ENCODE measurements around the gene ZDHHC11B.
"Not testable (repeated sequence)": the region's sequence is repeated elsewhere in the genome, so short reads cannot be mapped to it uniquely, and the experiment has no call there.

The ZDHHC11B gene

DNA sequence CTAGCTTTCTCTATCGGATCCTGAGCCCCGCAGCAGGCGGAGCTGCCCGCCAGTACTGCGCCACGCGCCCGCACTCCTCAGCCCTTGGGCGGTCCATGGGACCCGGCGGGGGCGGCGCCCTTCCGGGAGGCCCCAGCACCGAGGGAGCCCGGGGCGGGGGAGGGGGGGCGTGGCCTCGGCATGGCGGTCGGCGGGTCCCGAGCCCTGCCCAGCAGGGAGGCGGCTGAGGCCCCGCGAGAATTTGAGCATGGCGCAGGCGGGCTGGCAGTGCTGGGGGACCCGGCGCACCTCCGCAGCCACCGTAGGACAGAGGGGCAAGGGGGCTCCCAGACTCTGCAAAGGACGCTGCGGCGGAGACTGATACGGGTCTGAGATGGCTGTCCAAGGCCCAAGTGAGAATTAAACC is 6.8 kb downstream of the ZDHHC11B start:
- H3K4me3 ChIP-seq (replicated peaks; ENCODE audit: low read depth, low read length) = no peak overlapping the region
- no peak for DNase-seq (ENCODE audit: extremely low read depth, low read depth)
- TF ChIP-seq, protein P1, sequence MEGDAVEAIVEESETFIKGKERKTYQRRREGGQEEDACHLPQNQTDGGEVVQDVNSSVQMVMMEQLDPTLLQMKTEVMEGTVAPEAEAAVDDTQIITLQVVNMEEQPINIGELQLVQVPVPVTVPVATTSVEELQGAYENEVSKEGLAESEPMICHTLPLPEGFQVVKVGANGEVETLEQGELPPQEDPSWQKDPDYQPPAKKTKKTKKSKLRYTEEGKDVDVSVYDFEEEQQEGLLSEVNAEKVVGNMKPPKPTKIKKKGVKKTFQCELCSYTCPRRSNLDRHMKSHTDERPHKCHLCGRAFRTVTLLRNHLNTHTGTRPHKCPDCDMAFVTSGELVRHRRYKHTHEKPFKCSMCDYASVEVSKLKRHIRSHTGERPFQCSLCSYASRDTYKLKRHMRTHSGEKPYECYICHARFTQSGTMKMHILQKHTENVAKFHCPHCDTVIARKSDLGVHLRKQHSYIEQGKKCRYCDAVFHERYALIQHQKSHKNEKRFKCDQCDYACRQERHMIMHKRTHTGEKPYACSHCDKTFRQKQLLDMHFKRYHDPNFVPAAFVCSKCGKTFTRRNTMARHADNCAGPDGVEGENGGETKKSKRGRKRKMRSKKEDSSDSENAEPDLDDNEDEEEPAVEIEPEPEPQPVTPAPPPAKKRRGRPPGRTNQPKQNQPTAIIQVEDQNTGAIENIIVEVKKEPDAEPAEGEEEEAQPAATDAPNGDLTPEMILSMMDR (IDR thresholded peaks at IDR 0.05; ENCODE audit: low read depth, low read length, missing control alignments) = no peak

DNA sequence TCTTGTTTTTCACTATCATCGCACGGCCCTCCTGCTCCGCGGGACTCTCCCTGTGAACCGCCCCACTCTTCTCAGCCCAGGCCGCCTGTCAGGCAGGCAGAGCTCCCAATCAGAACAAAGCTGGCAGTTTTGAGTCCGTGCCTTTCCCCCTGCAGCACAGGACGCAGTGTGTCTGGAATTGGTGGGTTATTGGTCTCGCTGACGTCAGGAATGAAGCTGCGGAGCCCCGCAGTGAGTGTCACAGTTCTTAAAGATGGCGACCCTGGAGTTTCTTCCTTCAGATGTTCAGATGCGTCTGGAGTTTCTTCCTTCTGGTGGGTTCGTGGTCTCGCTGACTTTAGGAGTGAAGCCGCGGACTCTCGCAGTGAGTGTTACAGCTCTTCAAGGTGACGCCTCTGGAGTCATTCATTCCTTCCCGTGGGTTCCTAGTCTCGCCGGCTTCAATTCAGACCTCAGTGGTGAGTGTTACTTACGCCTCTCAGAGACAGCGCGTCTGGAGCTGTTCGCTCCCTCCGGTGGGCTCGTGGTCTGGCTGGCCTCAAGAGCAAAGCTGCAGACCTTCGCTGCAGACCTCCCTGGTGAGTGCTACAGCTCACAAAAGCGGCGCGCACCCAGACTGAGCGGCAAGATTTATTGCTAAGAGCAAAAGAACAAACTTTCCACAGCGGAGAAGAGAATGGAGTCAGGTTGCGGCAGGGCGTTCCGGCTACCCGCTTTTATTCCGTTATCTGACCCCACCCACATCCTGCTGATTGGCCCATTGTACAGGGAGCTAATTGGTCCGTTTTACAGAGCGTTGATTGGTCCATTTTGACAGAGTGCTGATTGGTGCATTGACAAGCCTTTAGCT is 7.4 kb downstream of the ZDHHC11B start:
- no peak for DNase-seq (ENCODE audit: extremely low read depth, low read depth)
- no peak overlapping the region for H3K4me3 ChIP-seq (replicated peaks; ENCODE audit: low read depth, low read length)
- TF ChIP-seq, protein P1 (IDR thresholded peaks at IDR 0.05; ENCODE audit: low read depth, low read length, missing control alignments) = no peak

DNA sequence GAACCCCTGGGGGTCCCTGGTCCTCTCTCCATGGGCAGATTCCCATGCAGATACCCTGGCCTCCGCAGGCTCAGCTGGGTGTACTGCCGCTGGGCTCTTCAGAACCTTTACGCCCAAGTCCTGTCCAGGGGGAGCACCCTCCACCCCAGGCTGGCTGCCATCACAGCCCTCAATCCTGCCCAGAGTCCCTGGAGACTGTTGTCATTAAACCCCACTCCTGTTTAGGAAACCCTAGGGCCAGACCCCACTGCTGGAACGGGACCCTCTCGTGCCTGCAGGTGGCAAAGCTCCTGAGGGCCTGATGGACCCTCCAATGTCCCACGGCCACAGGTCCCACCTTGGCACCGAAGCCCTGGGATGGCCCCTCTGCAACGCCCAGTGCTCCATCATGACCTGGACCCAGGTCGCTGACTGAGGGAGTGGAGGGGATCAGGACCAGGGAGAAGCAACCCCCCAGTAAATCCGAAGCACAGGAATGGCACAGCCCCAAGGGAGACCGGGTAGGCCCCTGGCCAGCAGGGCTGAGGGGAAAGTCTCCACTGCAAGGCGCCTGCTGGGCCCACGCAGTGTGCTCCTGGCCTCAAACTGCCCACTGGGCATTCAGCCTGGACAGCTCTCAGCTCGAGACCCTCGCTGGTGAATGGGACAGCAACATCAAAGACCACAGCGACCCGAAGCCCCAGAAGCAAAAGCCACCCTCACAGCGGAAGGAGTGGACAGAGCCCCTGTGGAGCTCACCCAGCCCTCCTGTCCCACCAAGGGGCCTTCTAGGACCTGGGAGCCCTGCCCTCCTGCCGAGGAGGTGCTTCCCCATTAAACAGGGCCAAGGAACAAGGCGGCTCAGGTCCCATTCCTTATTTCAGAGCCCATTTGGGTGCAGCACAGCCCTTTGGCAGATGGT is 8.3 kb downstream of the ZDHHC11B start:
- H3K4me3 ChIP-seq (replicated peaks; ENCODE audit: low read depth, low read length) = no peak overlapping the region
- TF ChIP-seq, protein P1 (IDR thresholded peaks at IDR 0.05; ENCODE audit: low read depth, low read length, missing control alignments) = no peak
- no peak for DNase-seq (ENCODE audit: extremely low read depth, low read depth)

DNA sequence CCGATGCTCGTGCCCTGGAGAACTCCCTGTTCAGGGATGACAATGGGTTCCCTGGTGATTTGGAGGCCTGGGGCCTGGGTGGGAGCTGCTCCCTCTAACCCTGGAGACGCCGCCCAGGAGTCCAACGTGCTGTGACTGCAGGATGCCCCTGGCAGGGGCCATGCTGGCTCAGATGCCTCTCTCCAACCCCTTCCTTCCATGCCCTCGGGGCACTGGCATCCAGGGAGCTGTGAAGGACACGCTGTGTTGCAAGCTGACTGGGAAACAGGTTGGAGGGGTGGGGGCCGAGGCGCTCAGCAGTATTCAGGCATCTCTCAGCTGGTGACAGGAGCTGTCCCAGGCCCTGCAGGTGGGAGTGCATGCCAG is 9.0 kb downstream of the ZDHHC11B start:
- not testable (repeated sequence) for H3K4me3 ChIP-seq (replicated peaks; ENCODE audit: low read depth, low read length); DNase-seq (ENCODE audit: extremely low read depth, low read depth)

DNA sequence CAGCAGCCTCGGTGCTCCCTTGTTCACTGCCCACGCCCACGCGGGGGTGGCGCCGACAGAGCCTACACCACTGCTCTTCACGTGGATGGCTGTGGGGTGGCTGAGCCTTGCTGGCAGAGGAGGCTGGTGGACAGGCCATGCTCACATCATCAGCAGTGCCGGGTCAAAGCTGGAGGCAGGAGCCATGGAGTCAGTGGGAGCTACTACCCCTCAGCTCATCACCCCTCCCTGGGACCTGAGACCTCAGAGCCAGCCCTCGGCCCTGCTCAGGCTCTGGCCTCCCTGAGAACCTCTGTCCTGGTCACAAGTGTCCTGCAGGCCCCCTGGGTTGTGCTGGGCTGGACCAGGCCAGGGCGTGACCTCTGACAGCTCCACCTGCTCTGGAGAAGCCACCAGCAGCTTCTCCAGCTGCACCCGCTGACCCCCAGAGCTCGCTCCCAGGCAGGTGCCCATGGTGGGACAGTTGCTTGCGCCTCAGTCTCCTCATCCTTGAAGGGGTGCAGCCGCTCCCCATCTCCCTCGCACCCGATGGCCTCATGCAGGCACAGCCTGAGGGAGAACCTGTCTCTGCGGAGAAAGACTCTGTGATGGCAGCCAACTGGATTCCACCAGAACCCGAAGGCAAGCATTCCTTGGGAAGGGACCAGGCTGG is 9.5 kb downstream of the ZDHHC11B start:
- H3K4me3 ChIP-seq (replicated peaks; ENCODE audit: low read depth, low read length); DNase-seq (ENCODE audit: extremely low read depth, low read depth): not testable (repeated sequence)

DNA sequence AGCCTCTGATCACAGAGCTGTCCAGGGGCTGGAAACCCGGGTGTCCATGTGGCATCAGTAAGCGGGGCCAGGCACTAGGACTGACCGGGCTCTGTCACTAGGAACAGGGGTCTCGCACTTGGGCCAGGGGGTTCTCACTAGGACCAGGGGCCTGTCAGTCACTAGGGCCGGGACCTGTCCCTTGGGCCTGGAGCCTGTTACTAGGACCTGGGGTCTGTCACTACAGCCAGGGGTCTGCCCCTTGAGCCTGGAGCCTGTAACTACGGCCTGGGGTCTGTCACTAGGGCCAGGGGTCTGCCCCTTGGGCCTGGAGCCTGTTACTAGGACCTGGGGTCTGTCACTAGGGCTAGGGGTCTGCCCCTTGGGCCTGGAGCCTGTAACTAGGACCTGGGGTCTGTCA is 10.2 kb downstream of the ZDHHC11B start:
- DNase-seq (ENCODE audit: extremely low read depth, low read depth); H3K4me3 ChIP-seq (replicated peaks; ENCODE audit: low read depth, low read length): not testable (repeated sequence)

DNA sequence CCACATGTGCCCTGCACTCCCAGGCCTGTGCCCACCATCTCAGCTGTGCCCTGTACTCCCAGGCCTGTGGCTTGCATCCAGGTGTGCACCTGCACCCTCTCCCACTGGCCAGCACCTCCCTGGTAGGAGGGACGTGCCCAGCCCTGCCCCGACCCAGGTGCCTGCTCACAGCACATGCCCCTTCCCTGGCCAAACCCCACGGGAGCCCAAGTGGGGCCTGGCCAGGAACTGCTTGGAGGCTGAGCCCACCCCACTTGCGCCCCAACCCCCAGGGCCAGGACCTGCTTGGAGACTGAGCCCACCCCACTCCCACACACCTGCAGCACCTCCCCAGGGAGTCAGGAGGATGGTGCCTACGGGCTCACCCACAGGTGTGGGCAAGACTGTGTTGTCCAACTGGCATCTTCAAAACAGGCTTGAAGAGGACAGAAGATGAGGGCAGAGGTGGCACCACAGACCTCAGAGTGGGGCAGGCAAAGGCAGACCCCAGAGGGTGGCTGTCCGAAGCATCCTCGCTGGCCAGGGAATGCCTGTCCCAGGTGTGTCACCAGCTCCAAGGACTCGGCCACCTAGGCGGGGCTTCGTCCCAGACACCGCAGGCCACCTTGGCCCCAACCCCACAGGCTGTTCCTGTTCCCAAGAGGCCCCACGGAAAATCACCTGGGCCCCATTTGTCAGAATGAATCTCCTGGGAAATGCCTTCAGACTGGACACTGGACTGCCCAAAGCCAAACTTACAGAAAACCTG is 10.8 kb downstream of the ZDHHC11B start:
- TF ChIP-seq, protein P1 (IDR thresholded peaks at IDR 0.05; ENCODE audit: low read depth, low read length, missing control alignments) = no peak

DNA sequence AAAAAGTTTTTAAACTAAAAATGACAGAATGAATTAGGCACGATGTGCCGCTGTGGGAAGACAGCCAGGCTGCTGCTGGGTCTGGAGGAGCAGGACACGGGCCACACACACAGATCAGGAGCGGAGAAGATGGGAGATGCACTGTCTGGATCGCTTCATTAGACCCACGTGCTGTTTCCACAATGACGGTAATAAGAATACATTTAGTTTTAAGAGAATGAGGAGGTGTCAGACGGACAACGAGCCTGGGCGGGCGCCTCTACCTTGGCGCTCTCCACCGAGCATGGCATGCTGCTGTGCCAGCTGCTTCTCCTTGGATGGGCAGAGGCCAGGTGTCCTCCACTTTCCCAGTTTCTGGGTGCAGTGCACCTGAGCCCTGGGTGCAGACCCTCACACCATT is 11.6 kb downstream of the ZDHHC11B start:
- H3K4me3 ChIP-seq (replicated peaks; ENCODE audit: low read depth, low read length); DNase-seq (ENCODE audit: extremely low read depth, low read depth): not testable (repeated sequence)

More for the DNA sequence above, 10.8 kb downstream of the ZDHHC11B start:
- no peak overlapping the region for H3K4me3 ChIP-seq (replicated peaks; ENCODE audit: low read depth, low read length)
- DNase-seq (ENCODE audit: extremely low read depth, low read depth) = no peak

DNA sequence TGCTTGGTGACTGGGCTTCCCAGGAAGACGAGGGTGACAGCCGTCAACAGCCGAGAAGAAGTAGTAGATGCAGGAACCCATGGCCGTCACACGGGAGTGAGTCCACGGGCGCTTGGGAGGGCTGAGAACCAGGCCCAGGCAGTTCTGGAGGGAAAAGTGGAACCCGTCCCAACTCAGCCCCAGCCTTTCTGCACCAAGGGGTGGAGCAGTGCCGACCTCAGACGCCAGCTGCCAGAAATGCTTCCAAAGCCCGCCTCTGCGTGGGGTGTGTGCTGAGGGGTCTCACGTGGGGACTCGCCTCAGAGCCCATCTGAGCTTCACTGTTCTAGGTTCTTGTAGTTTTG is 12.0 kb downstream of the ZDHHC11B start:
- not testable (repeated sequence) for DNase-seq (ENCODE audit: extremely low read depth, low read depth); H3K4me3 ChIP-seq (replicated peaks; ENCODE audit: low read depth, low read length)

DNA sequence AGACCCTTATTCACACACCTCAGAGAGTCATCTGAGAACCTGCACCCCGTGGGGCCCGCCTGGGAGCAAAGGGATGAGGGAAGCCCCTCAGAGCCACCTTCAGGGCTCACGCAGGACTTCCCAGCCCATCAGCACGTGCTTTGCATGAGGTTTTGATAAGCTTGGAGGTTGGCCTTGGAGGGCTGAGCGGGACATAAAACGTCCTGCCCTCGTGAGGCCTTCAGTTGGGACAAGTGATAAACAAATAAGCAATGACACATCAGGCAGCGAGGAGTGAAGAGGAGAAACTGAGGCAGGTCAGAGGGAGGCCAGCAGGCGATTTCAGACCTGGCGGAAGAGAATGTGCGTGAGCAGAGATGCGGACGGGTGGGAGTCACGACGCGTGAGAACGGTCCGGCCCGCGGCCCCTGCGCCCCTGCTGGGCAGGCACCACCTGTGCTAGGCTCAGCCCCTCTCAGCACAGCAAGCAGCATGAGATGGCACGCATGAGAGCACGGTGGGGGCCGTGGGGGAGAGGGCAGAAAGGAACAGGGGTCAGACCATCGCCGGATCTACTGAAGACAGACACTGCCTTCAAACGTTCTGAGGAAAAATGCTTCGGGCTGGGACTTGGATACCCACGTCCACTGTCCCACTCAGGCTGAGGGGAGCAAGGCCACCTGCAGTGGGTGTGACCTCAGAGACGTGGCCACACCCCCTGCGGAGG is 12.5 kb downstream of the ZDHHC11B start:
- DNase-seq (ENCODE audit: extremely low read depth, low read depth); H3K4me3 ChIP-seq (replicated peaks; ENCODE audit: low read depth, low read length): not testable (repeated sequence)

DNA sequence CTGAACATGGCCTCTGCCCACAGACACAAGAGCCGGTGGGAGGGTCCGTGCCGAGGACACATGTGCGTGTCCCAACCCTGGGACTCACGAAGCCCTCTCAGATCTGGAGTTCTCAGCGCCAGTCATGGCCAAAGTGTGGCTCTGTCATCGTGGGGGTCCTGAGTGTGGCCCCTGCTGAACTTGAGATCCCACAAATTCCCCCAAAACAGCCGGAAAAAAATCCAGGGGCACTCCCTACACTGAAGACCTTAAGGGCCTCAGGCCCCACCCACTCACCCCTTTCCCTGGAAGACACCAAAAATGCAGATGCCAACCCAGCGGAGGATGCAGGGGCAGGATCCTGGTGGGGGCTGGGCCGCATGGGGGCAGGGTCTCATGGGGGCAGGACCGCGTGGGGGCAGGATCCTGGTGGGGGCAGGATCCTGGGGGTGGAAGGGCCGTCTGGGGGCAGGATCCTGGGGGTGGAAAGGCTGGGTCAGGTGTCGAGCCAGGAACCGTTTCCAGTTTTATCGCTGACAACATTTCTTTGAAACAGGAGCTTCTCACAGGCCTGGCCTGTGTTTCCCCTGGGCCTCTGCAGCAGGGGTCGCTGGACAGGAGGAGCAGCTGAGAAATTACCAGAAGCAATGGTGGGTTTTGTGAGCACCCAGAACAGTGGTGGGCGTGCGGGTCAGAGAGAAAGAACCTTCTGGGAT is 13.3 kb downstream of the ZDHHC11B start:
- not testable (repeated sequence) for DNase-seq (ENCODE audit: extremely low read depth, low read depth)

More for the DNA sequence above, 13.3 kb downstream of the ZDHHC11B start:
- not testable (repeated sequence) for H3K4me3 ChIP-seq (replicated peaks; ENCODE audit: low read depth, low read length)
